Measurements from ENCODE around the gene RANBP10. TPM values are rescaled to one million over a fixed set of nuclear protein-coding genes. Genes with fewer than 3 reads are reported as not detected.
"Not testable (repeated sequence)": the region's sequence is repeated elsewhere in the genome, so short reads cannot be mapped to it uniquely, and the experiment has no call there.

Gene RANBP10
- polyA plus RNA-seq, 10 donors = 14.1 to 27.2 (median 20.3) TPM

GRCh38 chr16:67716097-67716496 is 90.3 kb downstream of the RANBP10 start:
- DNase-seq = no peak

GRCh38 chr16:67714522-67714921 is 91.8 kb downstream of the RANBP10 start:
- DNase-seq = no peak

- DNase-seq = no peak
Measured at GRCh38 chr16:67713647-67714273, 92.6 kb downstream of the RANBP10 start.

GRCh38 chr16:67710607-67711006 is 95.8 kb downstream of the RANBP10 start:
- DNase-seq = no peak

- no peak for DNase-seq
Measured at GRCh38 chr16:67709050-67709449, 97.3 kb downstream of the RANBP10 start.

- DNase-seq = no peak
Measured at GRCh38 chr16:67708368-67708771, 98.0 kb downstream of the RANBP10 start.

GRCh38 chr16:67707790-67708189 is 98.6 kb downstream of the RANBP10 start:
- DNase-seq = no peak

- DNase-seq = no peak
Measured at GRCh38 chr16:67707210-67707609, 99.2 kb downstream of the RANBP10 start.

- DNase-seq = no peak
Measured at GRCh38 chr16:67704110-67704509, 102.2 kb downstream of the RANBP10 start.

GRCh38 chr16:67703626-67704025 is 102.7 kb downstream of the RANBP10 start:
- no peak for DNase-seq

GRCh38 chr16:67702130-67702529 is 104.2 kb downstream of the RANBP10 start:
- DNase-seq = no peak

- DNase-seq = no peak
Measured at GRCh38 chr16:67701420-67701819, 104.9 kb downstream of the RANBP10 start.

GRCh38 chr16:67699265-67699664 is 107.1 kb downstream of the RANBP10 start:
- no peak for DNase-seq

GRCh38 chr16:67697422-67698185 is 108.8 kb downstream of the RANBP10 start:
- DNase-seq = no peak

- DNase-seq = no peak
Measured at GRCh38 chr16:67694611-67695010, 111.7 kb downstream of the RANBP10 start.

- DNase-seq = not testable (repeated sequence)
Measured at GRCh38 chr16:67693517-67694285, 112.7 kb downstream of the RANBP10 start.

- no peak for DNase-seq
Measured at GRCh38 chr16:67685388-67686112, 120.8 kb downstream of the RANBP10 start.

- no peak for DNase-seq
Measured at GRCh38 chr16:67683767-67684166, 122.6 kb downstream of the RANBP10 start.

- DNase-seq = no peak
Measured at GRCh38 chr16:67679935-67680897, 126.1 kb downstream of the RANBP10 start.

- DNase-seq = peak in 1 of 3 donors; percentile 66
Measured at GRCh38 chr16:67678354-67679023, 127.9 kb downstream of the RANBP10 start.
